Smooth muscle cell (in vitro differentiated cells): Measurements from ENCODE around the gene TOX3. TPM values are rescaled to one million over a fixed set of nuclear protein-coding genes. Genes with fewer than 3 reads are reported as not detected.
A peak's percentile ranks its signal among the peaks of the same experiment; 100 is the strongest.

ENCODE experiments used
- DNase-seq: peaks from one replicate; lab custom pipeline; 2025; ENCODE audit not compliant: unreplicated experiment; lab: John Stamatoyannopoulos, UW
- H2AFZ ChIP-seq: fragments of 200-600 bp; sonication (generic); 2 replicates; pipeline ENCODE4 v1.6.0; 2016; ENCODE audit warnings: antibody characterized with exemption, low read depth, mild to moderate bottlenecking
- H3F3A ChIP-seq: fragments of 200-600 bp; sonication (generic); 2 replicates; pipeline ENCODE4 v1.6.0; 2017; ENCODE audit warnings: antibody characterized with exemption, low read depth
- H3K27ac ChIP-seq: fragments of 200-600 bp; sonication (generic); 2 replicates; pipeline ENCODE4 v1.5.1; 2016; ENCODE audit warnings: low read depth, mild to moderate bottlenecking
- H3K27me3 ChIP-seq: fragments of 200-600 bp; sonication (generic); 2 replicates; pipeline ENCODE4 v1.6.1; 2016; ENCODE audit warnings: low read depth, mild to moderate bottlenecking
- H3K36me3 ChIP-seq: fragments of 200-600 bp; sonication (generic); 2 replicates; pipeline ENCODE4 v1.5.1; 2016; ENCODE audit warnings: low read depth
- H3K4me1 ChIP-seq: fragments of 200-600 bp; sonication (generic); 2 replicates; pipeline ENCODE4 v1.5.1; 2016; ENCODE audit warnings: low read depth
- H3K4me2 ChIP-seq: fragments of 200-600 bp; sonication (generic); 2 replicates; pipeline ENCODE4 v1.6.0; 2016; ENCODE audit warnings: mild to moderate bottlenecking
- H3K4me3 ChIP-seq: fragments of 200-600 bp; sonication (generic); 2 replicates; pipeline ENCODE4 v1.5.1; 2016; ENCODE audit warnings: mild to moderate bottlenecking
- H3K79me2 ChIP-seq: fragments of 200-600 bp; sonication (generic); 2 replicates; pipeline ENCODE4 v1.6.0; 2016; ENCODE audit warnings: low read depth, mild to moderate bottlenecking
- H3K9ac ChIP-seq: fragments of 200-600 bp; sonication (generic); 2 replicates; pipeline ENCODE4 v1.6.0; 2016; ENCODE audit warnings: low read depth
- H3K9me3 ChIP-seq: fragments of 200-600 bp; sonication (generic); replicated peaks from 2 replicates; pipeline ENCODE4 v1.5.1; 2016; ENCODE audit warnings: low read depth
- H4K20me1 ChIP-seq: fragments of 200-600 bp; sonication (generic); 2 replicates; pipeline ENCODE4 v1.6.0; 2016; ENCODE audit warnings: low read depth
- CTCF ChIP-seq: fragments of 200-600 bp; sonication (generic); IDR thresholded peaks from 2 replicates; pipeline ENCODE4 v1.5.1; 2017; ENCODE audit warnings: borderline replicate concordance, mild to moderate bottlenecking, antibody characterized with exemption; ENCODE audit not compliant: insufficient read depth, poor library complexity, severe bottlenecking
- WGBS: methylation state at CpG from one replicate; pipeline ENCODE4 v1.1.7; 2016; ENCODE audit warnings: low lambda C conversion rate; 5-methylcytosine and 5-hydroxymethylcytosine counted together
- polyA plus RNA-seq: library from polyadenylated mRNA; unstranded; fragments of >200 nt; fragmentation: Nextera tagmentation; extraction: Ambion mirVana; gene quantifications from 2 replicates; pipeline ENCODE4 v1.2.1, GENCODE V29; 2016
- total RNA-seq: library from RNA; depleted of rRNA; stranded (reverse); fragments of >200 nt; gene quantifications from 2 replicates; pipeline ENCODE4 v1.2.3, GENCODE V29; 2014

The TOX3 gene
- total and polyA plus RNA-seq, 2 experiments from 2014 or later: 0.18 to 0.49 TPM

GRCh38 chr16:52455549-52456277, 91.2 kb downstream of the TOX3 start:
- Histone ChIP-seq H3K9ac (no peak overlapping the region), H3F3A (no peaks in the 10 kb centered on the region), H3K36me3 (no peaks in the 10 kb centered on the region), H3K27me3 (no peaks in the 10 kb centered on the region), H3K79me2 (no peaks in the 10 kb centered on the region), H3K9me3 (no peaks in the 10 kb centered on the region), H2AFZ (no peak overlapping the region), H3K27ac (no peak overlapping the region), H3K4me2 (peak overlapping the region; percentile 66), H4K20me1 (no peaks in the 10 kb centered on the region), H3K4me3 (no peak overlapping the region), H3K4me1 (peaks cover 24% of the 10 kb centered on the region)
- 63% methylated on average over 3 of the region's 3 CpGs for WGBS
- no peak for DNase-seq
- no peak for TF ChIP-seq CTCF

DNA sequence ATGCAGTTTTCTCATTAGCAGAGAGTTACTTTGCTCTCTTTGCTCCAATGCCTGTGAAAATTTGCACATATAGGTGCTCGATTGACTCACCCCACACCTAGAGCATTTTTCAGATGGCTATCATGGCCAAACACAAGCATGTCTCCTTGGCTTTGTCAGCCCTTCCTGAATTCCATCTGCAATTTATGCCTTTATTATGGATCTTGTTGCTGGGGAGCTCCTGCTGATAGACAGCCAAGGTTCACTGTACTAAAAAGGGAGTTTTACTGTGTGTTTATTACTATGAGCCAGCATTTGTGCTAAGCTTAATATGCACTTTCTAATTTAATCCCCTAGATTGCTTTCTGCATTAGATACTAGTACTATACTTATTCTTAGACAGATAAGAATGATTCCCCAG, 93.3 kb downstream of the TOX3 start:
- Histone ChIP-seq H3K36me3 (no peaks in the 10 kb centered on the region), H3K27ac (no peak overlapping the region), H2AFZ (no peak overlapping the region), H3K4me2 (no peak overlapping the region), H3F3A (no peaks in the 10 kb centered on the region), H3K79me2 (no peaks in the 10 kb centered on the region), H3K27me3 (no peaks in the 10 kb centered on the region), H3K4me1 (peaks cover 24% of the 10 kb centered on the region), H3K9me3 (no peaks in the 10 kb centered on the region), H3K9ac (no peak overlapping the region), H3K4me3 (no peak overlapping the region), H4K20me1 (no peaks in the 10 kb centered on the region)
- no peak for DNase-seq
- TF ChIP-seq CTCF: no peak
- 74% methylated on average over 1 of the region's 1 CpG for WGBS

- Histone ChIP-seq H3K9me3 (no peaks in the 10 kb centered on the region), H3K4me2 (no peak overlapping the region), H3K4me3 (no peak overlapping the region), H3F3A (no peaks in the 10 kb centered on the region), H3K27me3 (no peaks in the 10 kb centered on the region), H3K36me3 (no peaks in the 10 kb centered on the region), H3K27ac (no peak overlapping the region), H3K9ac (no peak overlapping the region), H4K20me1 (no peaks in the 10 kb centered on the region), H3K79me2 (no peaks in the 10 kb centered on the region), H2AFZ (no peak overlapping the region), H3K4me1 (peaks cover 13% of the 10 kb centered on the region)
- no peak for DNase-seq
- 89% methylated on average over 5 of the region's 5 CpGs for WGBS
- no peak for TF ChIP-seq CTCF
Measured at GRCh38 chr16:52451971-52452421, 94.9 kb downstream of the TOX3 start.

DNA sequence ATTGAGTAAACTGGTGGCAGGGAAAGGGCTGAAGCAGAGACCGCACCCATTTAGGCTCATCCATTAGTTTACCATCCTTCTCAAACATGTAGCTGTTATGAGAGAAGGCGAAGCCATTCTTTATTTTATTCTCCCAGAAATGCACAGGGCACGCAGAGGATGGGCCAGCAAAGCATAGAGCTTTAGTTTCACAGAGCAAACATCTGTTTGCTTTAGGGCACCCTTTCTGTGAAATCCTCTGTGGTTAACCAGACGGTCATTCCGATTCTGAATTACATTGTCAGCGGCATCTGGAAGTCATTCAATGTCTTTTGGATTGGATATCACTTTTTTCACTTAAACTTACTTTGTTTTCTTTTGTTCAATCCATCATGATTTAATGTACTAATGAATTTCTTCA, 96.0 kb downstream of the TOX3 start:
- WGBS: 31% methylated on average over 6 of the region's 6 CpGs
- no peak for TF ChIP-seq CTCF
- DNase-seq: no peak
- H3K4me3 ChIP-seq: no peak overlapping the region
- H3K79me2 ChIP-seq: no peaks in the 10 kb centered on the region
- H3K27ac ChIP-seq: no peak overlapping the region
- no peaks in the 10 kb centered on the region for H3F3A ChIP-seq
- no peaks in the 10 kb centered on the region for H3K27me3 ChIP-seq
- H3K9me3 ChIP-seq: no peaks in the 10 kb centered on the region
- no peak overlapping the region for H3K9ac ChIP-seq
- peaks cover 3% of the 10 kb centered on the region for H3K4me1 ChIP-seq
- H2AFZ ChIP-seq: no peak overlapping the region
- no peaks in the 10 kb centered on the region for H4K20me1 ChIP-seq
- peak overlapping the region; percentile 24 for H3K4me2 ChIP-seq
- H3K36me3 ChIP-seq: no peaks in the 10 kb centered on the region
